A673 (cell line): ENCODE measurements around the gene ARHGAP24. TPM values are rescaled to one million over a fixed set of nuclear protein-coding genes. Genes with fewer than 3 reads are reported as not detected.

Experiments used
- BruUV-seq: library from RNA; stranded (reverse); fragments of 400-500 nt; replicated peaks from 2 replicates; lab custom pipeline; 2021; lab: Mats Ljungman, UMichigan
- CTCF ChIA-PET: fragments of 300-600 bp; sonication (Branson Sonifier 250); formaldehyde crosslinking; loops from one replicate; lab custom pipeline; 2022; ENCODE audit warnings: antibody characterized with exemption; lab: Charles Lee
- POLR2A ChIA-PET: fragments of 300-600 bp; sonication (Branson Sonifier 250); formaldehyde crosslinking; loops from one replicate; lab custom pipeline; 2022; ENCODE audit warnings: antibody characterized with exemption; ENCODE audit not compliant: low non-redundant PET; lab: Charles Lee
- DNase-seq: peaks from one replicate; pipeline ENCODE4 v3.0.0-alpha.2; 2015; ENCODE audit warnings: low spot score
- H3K27ac ChIP-seq: fragments of 200-600 bp; sonication (generic); 2 replicates; pipeline ENCODE4 v1.5.1; 2016; ENCODE audit warnings: mixed run types, low read depth, mild to moderate bottlenecking, mixed read lengths, antibody characterized with exemption, low read length; ENCODE audit not compliant: poor library complexity, severe bottlenecking
- H3K27me3 ChIP-seq: fragments of 200-600 bp; sonication (generic); replicated peaks from 2 replicates; pipeline ENCODE4 v1.6.1; 2017; ENCODE audit warnings: mixed run types, low read depth, mild to moderate bottlenecking, mixed read lengths, antibody characterized with exemption, low read length; ENCODE audit not compliant: insufficient read depth, poor library complexity
- H3K36me3 ChIP-seq: fragments of 200-600 bp; sonication (generic); 2 replicates; pipeline ENCODE4 v1.6.1; 2016; ENCODE audit warnings: mixed run types, mild to moderate bottlenecking, mixed read lengths, antibody characterized with exemption, low read length; ENCODE audit not compliant: insufficient read depth, poor library complexity, severe bottlenecking
- H3K4me1 ChIP-seq: fragments of 200-600 bp; sonication (generic); 2 replicates; pipeline ENCODE4 v1.6.1; 2017; ENCODE audit warnings: mixed run types, mild to moderate bottlenecking, mixed read lengths, antibody characterized with exemption, low read length; ENCODE audit not compliant: insufficient read depth, poor library complexity, severe bottlenecking
- H3K4me3 ChIP-seq: fragments of 200-600 bp; sonication (generic); 2 replicates; pipeline ENCODE4 v1.5.1; 2016; ENCODE audit warnings: low read depth, mixed run types, mild to moderate bottlenecking, mixed read lengths, low read length; ENCODE audit not compliant: poor library complexity, severe bottlenecking
- H3K9me3 ChIP-seq: fragments of 200-600 bp; sonication (generic); 2 replicates; pipeline ENCODE4 v1.6.1; 2016; ENCODE audit warnings: mixed run types, low read depth, mild to moderate bottlenecking, mixed read lengths, antibody characterized with exemption, low read length; ENCODE audit not compliant: poor library complexity, severe bottlenecking
- CTCF ChIP-seq: fragments of 300-800, 200-600 bp; sonication (generic); conservative IDR thresholded peaks from 2 replicates; pipeline ENCODE4 v1.5.1; 2017; ENCODE audit warnings: low read depth, mild to moderate bottlenecking, antibody characterized with exemption, low read length, moderate library complexity, mixed read lengths
- EZH2 ChIP-seq: fragments of 200-600 bp; sonication (generic); IDR thresholded peaks from 2 replicates; pipeline ENCODE4 v1.6.1; 2017; ENCODE audit warnings: borderline replicate concordance, low read depth, mild to moderate bottlenecking, mixed read lengths, antibody characterized with exemption, low read length; ENCODE audit not compliant: poor library complexity, severe bottlenecking
- intact Hi-C: fragments of 100-400 bp; cut with micrococcal nuclease; formaldehyde crosslinking; loops from one replicate; pipeline ENCODE4 v1.10.0; 2022; ENCODE audit not compliant: unreplicated experiment
- total RNA-seq: library from RNA; stranded (reverse); gene quantifications from 2 replicates; pipeline ENCODE4 v1.2.3, GENCODE V29; 2021

ARHGAP24 gene
- total RNA-seq, 1 experiment from 2014 or later = 5.8 TPM

DNA sequence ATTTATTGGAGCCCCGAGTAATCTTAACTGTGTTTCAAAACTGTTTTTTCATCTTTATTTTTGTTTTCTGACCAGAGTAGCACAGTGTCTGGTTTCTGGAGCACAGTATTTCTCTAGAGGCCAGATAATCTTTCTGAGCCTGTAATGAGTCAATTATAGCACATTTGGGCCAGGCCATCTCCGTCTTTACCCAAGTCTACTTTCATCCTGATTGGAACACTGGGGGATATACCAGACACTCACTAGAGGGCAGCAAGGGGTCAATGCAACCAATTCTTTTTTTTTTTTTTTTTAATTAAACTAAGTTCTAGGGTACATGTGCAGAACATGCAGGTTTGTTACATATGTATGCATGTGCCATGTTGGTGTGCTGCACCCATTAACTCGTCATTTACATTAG, 282.0 kb downstream of the ARHGAP24 start:
- Histone ChIP-seq H3K4me3 (no peak overlapping the region), H3K36me3 (no peaks in the 10 kb centered on the region), H3K9me3 (no peaks in the 10 kb centered on the region), H3K4me1 (no peaks in the 10 kb centered on the region), H3K27me3 (no peaks in the 10 kb centered on the region), H3K27ac (no peak overlapping the region)
- intact Hi-C loops = loop anchor here (10.0 kb wide), 1 partner anchor 288 kb away; no protein-coding TSS in a partner anchor
- TF ChIP-seq CTCF = peak; percentile 28; the same call in 1 of the 2 replicates
- no peak for TF ChIP-seq EZH2
- ChIA-PET CTCF (no interaction called here), POLR2A (no interaction called here)
- peak; percentile 24 for DNase-seq
- BruUV-seq = no TSS peak

DNA sequence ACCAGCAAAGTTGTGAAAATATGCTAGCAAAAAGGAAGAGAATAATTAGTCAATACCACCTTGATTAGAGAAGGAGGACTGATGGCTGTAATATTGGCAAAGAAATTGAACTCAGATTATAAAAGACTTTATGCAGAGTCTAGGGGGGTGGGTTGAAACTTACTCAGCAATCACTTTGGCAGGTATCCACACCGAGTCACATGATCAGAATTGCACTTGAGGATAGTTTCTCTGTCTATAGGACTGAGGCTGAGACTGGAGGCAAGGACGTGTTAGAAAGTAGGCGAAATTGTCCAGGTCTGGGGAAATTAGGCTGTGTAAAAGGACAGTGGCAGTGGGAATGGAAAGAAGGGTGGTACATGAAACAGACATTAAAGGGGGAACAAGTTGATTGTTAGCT, 284.4 kb downstream of the ARHGAP24 start:
- no peak for DNase-seq
- no peaks in the 10 kb centered on the region for H3K36me3 ChIP-seq
- no peaks in the 10 kb centered on the region for H3K9me3 ChIP-seq
- CTCF ChIA-PET = no interaction called here
- H3K4me3 ChIP-seq = no peak overlapping the region
- no peaks in the 10 kb centered on the region for H3K4me1 ChIP-seq
- POLR2A ChIA-PET = no interaction called here
- intact Hi-C loops = loop anchor here (10.0 kb wide), 1 partner anchor 285 kb away; no protein-coding TSS in a partner anchor
- no peak overlapping the region for H3K27ac ChIP-seq
- no TSS peak for BruUV-seq
- no peaks in the 10 kb centered on the region for H3K27me3 ChIP-seq
- TF ChIP-seq CTCF (no peak), EZH2 (no peak)

GRCh38 chr4:85760511-85760910, 285.6 kb downstream of the ARHGAP24 start:
- H3K27me3 ChIP-seq = no peaks in the 10 kb centered on the region
- H3K9me3 ChIP-seq = no peaks in the 10 kb centered on the region
- no peak for TF ChIP-seq EZH2
- no peak for TF ChIP-seq CTCF
- CTCF ChIA-PET = no interaction called here
- no peak overlapping the region for H3K4me3 ChIP-seq
- no peaks in the 10 kb centered on the region for H3K36me3 ChIP-seq
- no peak overlapping the region for H3K27ac ChIP-seq
- intact Hi-C loops = no loop called here
- no TSS peak for BruUV-seq
- POLR2A ChIA-PET = no interaction called here
- H3K4me1 ChIP-seq = no peaks in the 10 kb centered on the region
- DNase-seq = no peak
